ENCODE results near the gene MPDZ.

MPDZ gene

GRCh38 chr9:13128266-13128860 is 151.1 kb downstream of the MPDZ start:
- DNase-seq: no peak

DNA sequence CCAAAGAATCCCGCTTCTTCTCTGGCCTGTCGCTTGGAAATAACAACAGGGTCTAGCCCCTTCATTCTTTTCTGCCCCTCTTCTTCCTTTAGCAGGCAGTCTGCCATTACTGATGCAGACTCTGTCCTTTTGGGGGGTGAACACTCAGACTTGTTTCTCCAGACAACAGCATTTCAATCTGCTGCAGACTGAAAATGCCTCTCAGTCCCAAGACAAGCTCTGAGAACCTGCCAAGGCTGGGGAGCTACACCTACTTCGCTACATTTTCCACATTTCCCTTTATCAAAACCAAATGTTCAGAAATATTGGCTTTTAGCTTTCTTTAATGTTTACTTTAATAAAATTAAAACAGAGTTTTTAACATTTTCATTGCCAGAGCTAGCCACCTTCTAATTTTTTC is 152.4 kb downstream of the MPDZ start:
- no peak for DNase-seq

DNA sequence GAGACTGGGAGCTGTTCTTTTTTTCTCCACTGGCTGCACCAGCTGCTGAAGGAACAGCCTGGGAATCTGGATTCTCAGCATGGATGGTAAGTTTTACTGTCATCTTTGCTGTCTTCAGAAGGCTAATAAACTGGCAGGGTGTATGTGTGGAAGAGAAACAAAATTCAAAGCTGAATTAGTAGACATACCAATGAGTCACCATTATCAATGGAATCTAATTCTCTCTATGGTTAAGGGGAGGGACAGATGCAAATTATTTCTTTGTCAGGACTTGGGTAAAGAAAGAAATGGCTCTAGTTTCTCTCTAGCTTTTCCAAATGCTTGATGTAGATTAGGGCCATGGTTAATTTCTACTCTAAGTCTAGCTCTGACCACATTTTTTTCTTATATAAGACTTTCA is 154.2 kb downstream of the MPDZ start:
- DNase-seq: no peak

- no peak for DNase-seq
Observed at GRCh38 chr9:13122756-13123369, 156.6 kb downstream of the MPDZ start.

- DNase-seq: no peak
Observed at GRCh38 chr9:13118313-13118712, 161.2 kb downstream of the MPDZ start.

DNA sequence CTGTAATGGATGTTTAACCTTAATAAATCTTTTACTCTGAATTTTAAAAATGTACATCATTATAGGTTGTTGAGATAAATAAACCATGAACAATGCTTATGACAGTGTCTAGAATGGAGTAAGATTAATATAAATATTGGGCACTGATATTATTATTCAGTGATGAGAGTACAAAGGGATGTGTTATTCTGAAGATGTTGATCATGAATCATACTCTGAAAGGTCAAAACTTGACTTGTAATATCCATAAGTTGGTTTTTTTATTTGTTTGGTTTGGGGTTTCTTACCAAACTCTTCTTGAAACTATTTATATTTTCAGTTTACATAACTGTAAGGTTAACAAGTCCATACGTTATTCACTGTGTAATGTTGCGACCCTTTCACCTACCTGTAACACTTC is 163.2 kb downstream of the MPDZ start:
- DNase-seq: no peak

DNA sequence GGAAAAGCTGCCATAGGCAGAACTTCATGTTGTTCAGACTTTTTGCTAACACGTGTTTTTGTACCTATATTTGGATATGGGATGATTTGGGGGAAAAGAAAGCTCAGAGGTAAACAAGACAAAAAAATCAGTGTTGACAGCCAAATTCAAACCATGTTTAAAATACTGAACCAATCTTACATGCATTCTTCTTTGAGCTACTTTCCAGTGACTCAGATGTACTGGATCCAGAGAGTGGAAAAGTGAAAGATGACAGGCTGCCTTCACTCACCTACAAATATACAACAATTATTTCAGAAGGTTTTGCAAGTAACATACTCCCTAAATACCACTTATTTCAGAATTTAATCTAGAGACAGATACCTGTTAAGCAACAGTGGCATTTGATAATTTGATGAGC is 165.7 kb downstream of the MPDZ start:
- DNase-seq: no peak

DNA sequence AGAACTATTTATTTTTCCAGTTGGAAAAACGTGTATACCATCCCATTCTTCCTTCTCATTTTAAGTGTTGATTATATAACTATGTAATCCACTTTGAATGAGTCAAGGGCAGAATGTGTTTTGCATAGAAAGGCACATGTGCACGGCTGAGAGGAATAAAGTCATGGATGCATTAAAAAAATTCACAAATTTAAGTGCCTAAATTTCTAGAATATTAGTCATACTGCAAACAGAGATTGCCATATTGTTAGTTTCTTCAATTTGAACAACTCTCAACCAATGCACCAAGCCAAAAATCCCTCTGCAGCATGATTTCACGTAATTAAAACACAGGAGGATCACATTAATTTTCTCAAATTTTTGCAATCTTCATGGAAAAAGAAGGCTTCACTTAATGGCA is 166.3 kb downstream of the MPDZ start:
- no peak for DNase-seq

DNA sequence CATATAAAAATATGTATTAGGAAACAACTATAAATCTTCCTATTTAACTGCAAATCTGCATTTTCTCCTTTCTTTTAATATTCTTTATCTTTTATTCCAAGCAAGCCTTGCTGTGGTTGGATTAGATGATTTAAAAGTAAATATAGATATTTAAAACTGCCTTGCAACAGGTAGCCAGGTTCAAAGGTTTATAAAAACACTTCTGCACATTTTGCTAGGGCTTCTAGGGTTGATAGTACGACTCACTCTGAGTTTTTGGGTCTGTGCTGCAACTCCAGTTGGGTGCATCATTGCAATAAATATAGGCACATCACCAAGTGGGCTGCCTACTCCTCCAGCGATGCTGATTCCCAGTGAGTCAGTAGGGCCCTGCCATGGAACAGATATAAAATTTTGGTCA is 167.7 kb downstream of the MPDZ start:
- no peak for DNase-seq

GRCh38 chr9:13110766-13111417 is 168.6 kb downstream of the MPDZ start:
- DNase-seq: no peak

GRCh38 chr9:13109781-13110180 is 169.7 kb downstream of the MPDZ start:
- no peak for DNase-seq

DNA sequence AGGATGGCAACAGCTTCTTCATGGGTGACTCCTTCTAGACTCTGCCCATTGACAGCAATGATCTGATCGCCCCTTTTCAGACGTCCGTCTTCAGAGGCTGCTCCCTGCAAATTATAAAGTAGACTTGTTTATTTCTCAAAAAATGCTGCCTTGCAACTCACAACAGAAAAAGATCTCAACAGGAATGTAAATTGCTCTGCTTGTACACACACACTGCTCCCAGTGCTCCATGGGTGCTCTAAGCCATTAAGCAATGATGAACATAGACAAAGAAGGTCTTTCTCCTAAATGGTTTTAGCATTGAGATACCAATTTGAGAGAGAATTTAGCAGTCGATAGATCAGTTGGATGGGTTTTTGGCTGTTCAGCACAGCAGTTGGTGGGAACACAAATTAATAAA is 172.5 kb downstream of the MPDZ start:
- no peak for DNase-seq

GRCh38 chr9:13100914-13101572 is 178.4 kb downstream of the MPDZ start:
- DNase-seq: no peak

- DNase-seq: no peak
Observed at GRCh38 chr9:13095056-13095455, 184.4 kb downstream of the MPDZ start.

GRCh38 chr9:13090628-13091027 is 188.9 kb downstream of the MPDZ start:
- no peak for DNase-seq

DNA sequence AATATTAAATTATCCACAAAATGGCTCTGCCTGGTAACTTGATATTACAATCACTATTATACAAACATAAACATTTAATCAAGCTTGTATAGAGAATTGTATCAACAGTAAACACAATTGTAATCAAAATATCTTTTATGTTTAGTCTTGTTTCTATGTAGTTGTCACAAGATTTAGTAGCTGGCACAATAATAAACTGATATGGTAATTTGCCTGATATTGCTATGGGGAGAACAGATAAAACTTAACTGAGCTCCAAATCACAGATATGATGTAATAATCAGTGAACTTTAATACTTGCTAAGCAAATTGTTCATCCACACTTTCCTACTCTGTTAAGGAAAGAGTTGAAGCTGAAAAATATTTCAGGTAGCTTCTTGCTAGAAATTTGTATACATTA is 189.8 kb downstream of the MPDZ start:
- DNase-seq: no peak

DNA sequence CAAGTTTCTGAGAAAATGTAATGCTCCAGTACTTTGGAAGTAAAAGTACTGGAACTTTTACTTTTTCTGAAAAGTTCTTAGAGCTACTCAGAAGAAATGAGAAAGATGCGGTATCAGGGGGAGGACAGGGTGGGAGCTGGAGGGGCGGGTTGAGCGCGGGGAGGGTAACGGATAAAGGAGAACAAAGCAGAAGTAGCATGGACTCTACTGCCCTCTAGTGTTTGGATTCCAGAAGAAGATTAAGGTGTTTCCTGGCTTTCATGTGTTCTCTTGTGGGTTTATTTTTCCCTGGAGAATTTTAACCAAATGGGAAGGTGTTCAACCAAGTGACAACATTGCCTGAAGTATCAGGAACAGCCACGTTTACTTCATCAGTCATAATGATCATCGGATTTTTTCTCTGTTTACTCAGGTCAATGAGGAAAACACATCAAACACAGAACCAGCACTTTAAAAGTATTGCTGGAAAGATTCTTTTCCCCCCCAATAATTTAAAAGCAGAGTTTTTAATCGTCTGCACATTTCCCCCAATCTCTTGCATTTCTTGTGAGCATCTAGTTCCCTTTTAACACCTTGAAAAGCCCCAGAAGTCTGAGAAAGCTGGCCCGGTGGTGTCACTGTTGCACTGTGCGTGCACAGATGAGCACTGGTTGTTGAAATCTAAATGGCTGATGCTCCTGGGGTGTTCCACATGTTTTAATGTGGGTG is 190.6 kb downstream of the MPDZ start:
- no peak for DNase-seq

DNA sequence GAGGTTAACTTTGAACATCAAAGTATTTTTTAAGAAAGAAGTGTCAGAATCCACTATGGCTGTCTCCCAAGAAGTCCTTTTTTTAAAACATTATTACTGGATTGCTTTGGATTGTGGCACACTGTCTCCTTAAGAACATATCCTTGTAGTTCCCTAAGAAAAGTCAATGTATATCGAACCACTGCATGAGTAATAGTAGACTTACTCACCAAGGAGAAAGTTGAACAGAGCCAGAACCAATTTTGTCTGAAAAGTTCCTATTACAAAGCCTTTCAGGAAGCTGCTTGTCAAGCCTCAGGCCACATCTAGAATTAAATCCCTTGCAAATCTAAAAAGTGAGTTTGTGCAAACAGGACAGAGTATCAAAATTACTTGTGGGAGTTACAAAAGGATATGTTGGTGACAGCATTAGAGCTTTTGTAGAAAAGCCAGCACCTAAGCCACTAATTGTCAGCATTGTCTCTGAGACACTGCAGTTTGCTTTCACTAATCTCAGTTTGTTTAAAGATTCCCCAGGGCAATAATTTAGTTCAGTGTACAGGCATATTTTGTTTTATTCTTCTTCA is 195.4 kb downstream of the MPDZ start:
- DNase-seq: no peak

DNA sequence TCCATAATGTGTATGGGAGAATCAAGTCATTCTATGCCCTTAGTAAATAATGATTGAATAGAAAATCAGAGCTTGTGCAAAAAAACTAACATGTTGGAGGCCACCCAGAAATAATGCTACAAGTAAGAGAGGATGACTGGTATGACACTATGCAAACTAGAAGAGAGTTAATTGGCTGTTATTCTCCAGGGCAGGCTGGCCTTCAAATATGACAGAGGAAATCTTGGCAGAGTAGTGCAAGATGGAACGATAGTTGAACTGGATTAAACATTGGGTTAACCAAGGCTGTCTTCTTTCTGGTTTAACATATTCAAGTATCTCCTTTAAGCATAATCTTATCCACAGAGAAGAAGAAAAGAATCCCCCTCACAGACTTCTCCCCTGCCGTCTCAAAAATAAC is 196.1 kb downstream of the MPDZ start:
- DNase-seq: no peak

GRCh38 chr9:13082796-13083195 is 196.7 kb downstream of the MPDZ start:
- no peak for DNase-seq

- no peak for DNase-seq
Observed at GRCh38 chr9:13078164-13078563, 201.3 kb downstream of the MPDZ start.

GRCh38 chr9:13076616-13077015 is 202.9 kb downstream of the MPDZ start:
- no peak for DNase-seq

GRCh38 chr9:13071921-13072320 is 207.6 kb downstream of the MPDZ start:
- DNase-seq: no peak

Measured in activated naive CD4-positive, alpha-beta T cell (primary cell).